ENCODE measurements around the gene CPLX1.

CPLX1 gene

DNA sequence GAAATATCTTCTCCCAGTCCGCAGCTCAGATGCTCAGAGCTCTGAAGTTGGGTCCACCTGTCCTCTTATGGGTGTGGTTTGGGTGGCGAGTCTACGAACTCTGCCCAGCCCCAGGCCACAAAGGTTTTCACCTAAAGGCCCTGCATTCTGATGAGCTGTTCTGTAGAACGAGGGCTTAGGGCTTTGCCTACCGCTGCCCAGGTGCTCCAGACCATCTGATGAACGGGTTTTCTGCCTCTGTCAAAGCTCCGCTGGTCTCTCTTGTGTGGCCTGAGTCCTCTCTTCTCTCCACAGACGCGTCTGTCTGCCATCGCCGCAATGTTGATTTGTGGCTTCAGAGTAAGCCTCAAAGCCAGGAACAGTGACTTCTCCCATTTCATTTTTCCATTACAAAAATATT is 28.4 kb upstream of the CPLX1 start:
- no peak for DNase-seq

- DNase-seq, result no peak
Observed at GRCh38 chr4:853416-853781, 27.5 kb upstream of the CPLX1 start.

- no peak for DNase-seq
Observed at GRCh38 chr4:851701-852430, 25.9 kb upstream of the CPLX1 start.

DNA sequence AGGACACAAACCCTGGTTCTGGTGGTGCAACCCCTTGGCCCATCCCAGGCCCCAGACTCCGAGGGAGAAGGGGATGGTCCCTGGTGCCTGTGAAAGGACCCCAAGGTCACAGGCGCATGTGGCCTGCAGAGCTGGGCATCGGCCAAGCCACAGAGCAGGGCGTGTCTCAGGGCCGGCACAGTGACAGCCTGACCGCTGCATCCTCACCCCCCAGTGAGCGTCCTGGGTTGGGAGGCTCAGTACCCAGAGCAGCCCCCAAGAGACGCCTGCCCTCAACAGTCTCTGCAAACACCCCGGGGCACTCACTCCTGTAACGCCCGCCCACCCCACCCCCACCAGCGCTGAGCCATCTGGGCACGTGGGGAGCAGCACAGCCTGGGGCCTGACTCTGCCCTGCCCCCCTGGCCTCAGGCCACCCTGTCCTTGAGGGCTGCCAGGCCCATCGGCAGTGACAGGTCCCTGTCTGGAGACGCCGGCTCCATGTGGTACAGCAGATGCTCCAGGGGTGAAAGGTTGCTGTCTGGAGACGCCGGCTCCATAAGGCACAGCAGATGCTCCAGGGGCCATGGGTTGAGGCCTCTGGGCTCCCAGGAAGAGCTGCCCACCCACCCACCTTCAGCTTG is 24.5 kb upstream of the CPLX1 start:
- no peak for DNase-seq

GRCh38 chr4:849478-850175 is 23.7 kb upstream of the CPLX1 start:
- DNase-seq, result no peak

DNA sequence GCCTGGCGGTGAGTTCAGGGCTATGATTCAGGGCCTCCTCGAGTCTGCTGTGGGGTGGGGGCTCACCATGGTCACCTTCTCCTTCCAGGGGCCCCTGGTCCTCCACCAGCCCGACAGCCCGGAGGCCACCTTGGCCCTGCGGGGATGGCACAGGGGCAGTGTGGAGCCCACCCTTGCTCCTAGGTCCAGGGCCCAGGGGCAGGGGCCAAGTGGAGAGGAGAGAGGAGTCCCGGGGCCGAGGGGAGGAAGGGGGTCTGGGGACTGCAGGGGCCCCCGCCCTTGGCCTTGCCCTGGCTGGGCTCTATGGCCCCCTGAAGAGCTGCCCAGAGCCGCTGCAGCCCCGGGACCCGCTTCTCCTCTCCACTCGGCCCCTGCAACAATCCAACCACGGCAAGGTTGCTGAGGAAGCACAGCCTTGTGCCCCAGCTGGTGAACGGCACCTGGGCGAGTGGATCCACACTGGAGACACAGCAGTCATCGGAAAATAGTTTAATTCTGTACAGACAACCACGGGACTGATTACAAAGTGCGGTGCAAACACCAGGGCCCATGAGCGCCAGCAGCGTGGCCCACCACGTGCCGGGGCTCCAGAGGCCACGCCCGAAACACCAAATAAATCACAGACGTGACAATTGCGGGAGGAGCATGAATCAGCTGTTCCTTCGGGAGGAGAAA is 23.0 kb upstream of the CPLX1 start:
- DNase-seq, result no peak

GRCh38 chr4:848307-848691 is 22.4 kb upstream of the CPLX1 start:
- DNase-seq, result no peak

- DNase-seq, result no peak
Observed at GRCh38 chr4:845836-846251, 19.9 kb upstream of the CPLX1 start.

DNA sequence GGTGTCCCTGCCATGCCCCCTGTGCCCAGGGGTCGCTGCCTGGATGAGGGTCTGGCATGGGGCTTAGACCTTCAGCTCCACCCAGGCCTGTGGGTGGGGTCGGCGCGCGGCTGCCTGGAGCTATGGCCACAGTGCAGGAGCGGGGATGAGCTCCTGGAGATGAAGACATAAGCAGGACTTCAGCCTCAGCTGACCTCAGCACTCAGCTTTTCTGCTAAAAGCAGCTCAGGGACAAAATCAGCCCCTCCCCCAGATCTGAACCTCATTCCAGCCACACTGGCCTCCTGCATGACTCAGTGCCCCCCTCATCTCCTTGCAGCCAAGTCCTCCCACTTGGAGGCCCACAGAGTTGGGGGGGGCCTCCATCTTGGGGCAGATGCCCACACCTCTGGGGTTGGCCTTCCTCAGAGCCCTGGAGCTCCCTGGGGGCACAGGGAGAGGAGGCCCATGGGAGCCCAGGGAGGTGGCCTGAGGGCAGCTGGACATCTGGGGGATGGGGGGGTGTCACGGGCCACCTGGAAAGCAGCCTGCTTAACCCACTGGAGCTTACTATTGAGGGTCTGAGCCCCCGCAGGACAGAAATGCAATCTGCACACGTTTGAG is 19.4 kb upstream of the CPLX1 start:
- no peak for DNase-seq

- DNase-seq, result no peak
Observed at GRCh38 chr4:844752-845232, 18.9 kb upstream of the CPLX1 start.

- DNase-seq, result no peak
Observed at GRCh38 chr4:839675-840443, 13.9 kb upstream of the CPLX1 start.

GRCh38 chr4:837772-838171 is 11.8 kb upstream of the CPLX1 start:
- no peak for DNase-seq

DNA sequence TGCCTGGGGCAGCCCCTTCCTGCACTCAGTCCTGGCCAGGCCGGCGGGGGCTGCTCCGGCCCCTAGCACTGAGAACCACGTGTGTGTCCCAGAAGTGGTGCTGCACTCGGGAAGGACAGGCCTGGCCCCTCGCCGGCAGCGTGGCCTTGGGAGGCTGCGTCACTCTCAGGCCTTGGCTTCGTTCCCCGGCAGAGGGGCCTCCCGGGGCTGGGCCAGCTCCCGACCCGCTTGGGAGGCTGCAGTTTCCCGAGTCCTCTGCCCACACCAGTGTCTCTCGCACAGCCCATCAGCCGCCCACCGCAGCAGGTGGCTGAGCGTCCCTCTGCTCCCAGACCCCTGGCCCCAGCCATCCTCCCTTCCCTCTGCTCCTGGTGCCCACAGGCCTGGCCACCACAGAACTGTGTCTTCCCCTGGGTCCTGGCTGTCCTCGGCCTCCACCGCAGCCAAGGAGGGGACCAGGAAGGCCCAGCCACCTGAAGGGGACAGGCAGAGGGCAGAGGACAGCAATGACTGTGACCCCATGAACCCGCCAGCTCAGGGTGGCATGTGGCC is 10.9 kb upstream of the CPLX1 start:
- no peak for DNase-seq

DNA sequence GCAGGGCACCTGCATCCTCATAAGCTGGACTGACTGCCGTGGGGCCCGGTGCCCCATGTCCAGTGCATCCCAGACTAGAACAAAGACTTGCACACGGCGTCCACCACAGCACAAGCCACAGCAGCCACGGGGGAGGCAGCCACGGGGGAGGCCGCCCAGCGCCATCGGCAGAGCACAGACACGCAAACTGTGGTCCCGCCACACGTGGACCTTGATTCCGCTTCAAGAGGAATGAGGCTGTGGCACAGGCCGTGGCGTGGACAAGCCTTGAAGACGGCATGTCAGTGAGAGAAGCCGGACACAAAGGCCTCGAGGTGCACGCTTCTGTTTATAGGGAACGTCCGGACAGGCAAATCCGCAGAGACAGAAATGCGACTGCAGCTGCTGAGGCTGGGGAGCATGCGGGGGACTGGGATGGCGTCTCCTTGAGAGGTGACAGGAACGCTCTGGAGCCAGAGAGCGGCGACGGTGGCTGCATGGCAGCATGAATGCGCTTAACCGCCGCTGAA is 10.1 kb upstream of the CPLX1 start:
- no peak for DNase-seq

- DNase-seq, result no peak
Observed at GRCh38 chr4:835148-836002, 9.4 kb upstream of the CPLX1 start.

DNA sequence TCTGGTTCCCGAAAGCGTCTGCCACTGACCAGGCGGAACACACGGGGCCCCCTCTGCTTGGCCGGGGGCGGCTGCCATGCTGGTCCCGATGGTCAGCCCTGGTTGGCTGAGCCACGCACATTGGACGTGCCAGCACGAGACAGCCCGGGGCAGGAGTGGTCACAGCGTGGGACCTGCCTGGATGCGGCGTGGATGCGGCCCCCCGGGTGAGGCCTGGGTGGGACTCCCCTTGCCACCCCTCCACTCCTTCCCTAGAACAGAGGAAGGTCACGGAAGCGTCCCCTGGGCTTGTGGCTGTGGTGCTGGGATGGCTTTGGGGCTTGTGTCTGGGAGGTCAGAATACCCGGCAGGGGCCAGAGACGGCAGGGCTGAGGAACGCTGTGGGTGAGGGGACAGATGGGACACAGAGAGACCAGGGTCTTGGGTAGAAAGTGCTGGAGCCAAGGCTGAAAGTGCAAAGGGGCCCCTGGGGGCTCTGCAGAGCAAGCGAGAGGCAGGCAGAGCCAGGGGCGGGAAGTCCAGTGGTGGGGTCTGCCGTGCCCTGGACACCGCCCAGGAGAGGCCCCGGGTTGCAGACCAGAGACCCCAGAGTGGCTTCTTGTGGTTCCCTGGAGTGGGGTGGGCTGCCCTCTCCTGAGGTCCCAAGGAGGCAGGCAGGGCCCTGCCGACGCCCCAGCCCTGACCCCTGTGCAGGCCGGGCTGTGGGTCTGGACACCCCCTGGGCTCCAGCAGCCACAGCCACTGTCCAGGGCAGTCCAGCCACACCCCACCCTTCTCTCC is 8.6 kb upstream of the CPLX1 start:
- no peak for DNase-seq

DNA sequence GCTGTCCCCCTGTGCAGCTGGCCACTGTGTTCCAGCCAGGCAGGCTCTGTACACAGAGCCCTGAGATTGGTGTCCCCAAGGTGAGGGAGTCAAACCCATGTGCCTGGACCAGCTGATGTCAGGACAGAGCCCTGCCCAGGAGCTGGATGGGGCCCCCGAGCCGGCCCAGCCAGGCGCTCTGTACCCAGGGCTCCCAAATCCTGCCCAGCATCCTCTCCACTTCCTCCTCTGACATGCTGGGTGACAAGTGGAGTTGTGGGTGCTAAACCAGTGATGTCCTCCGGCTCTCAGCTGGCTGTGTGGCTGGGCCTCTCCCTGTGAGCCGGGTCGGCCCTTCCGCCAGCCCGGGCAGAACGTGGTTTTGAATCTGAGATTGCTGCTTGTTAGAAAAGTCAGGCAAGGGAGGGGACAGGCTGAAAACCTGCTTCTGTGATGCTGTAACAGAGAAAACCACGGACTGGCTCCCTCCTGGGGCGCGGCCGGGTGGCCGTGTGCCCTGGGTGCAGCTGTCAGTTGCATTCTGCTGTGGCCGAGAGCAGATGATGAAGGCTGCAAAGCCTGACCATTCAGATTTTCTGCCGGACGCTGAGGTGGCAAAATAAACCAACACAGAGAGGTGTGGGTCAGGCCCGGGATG is 7.9 kb upstream of the CPLX1 start:
- no peak for DNase-seq

- DNase-seq, result no peak
Observed at GRCh38 chr4:833156-833555, 7.2 kb upstream of the CPLX1 start.

DNA sequence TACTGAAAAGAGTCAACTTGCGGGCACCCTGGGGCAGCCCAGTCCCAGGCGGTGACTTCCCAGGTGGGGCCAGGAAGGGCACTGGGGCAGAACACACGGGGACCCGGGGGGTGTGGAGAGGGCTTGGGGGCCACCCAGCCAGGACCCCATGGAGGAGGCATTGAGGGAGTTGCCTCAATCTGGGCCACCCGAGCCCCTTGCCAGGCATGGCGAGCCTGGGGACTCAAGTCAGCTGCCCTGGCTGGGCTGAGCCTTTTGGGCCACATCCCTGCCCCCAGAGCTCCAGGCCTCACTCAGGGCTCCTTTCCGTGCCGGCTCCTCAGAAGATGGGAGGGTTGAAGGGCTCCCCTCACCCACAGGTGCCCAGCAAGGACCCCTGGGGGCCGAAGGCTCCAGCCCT is 6.6 kb upstream of the CPLX1 start:
- DNase-seq, result no peak

- no peak for DNase-seq
Observed at GRCh38 chr4:832108-832507, 6.2 kb upstream of the CPLX1 start.
